ENCODE data around the gene HOXC10.

- TF ChIP-seq CTCF (IDR thresholded peaks at IDR 0.05) (no peak), POLR2A (IDR thresholded peaks at IDR 0.05) (no peak), POLR2AphosphoS5 (IDR thresholded peaks at IDR 0.05) (no peak), EP300 (IDR thresholded peaks at IDR 0.05) (no peak)
Measured at GRCh38 chr12:54024581-54025305, 39.8 kb downstream of the HOXC10 start.
